WERI-Rb-1 (cell line): ENCODE data around the gene IQSEC1.

Experiments used
- DNase-seq: peaks from one replicate; pipeline ENCODE4 v3.0.0-alpha.2; 2020
- H3K27ac ChIP-seq: fragments of 250-450 bp; sonication (Bioruptor Pico); 2 replicates; pipeline ENCODE4 v1.5.1; 2020; ENCODE audit warnings: mild to moderate bottlenecking, moderate library complexity
- H3K27me3 ChIP-seq: fragments of 250-450 bp; sonication (Bioruptor Pico); 2 replicates; pipeline ENCODE4 v1.5.1; 2021; ENCODE audit warnings: mild to moderate bottlenecking, low read depth, moderate library complexity; ENCODE audit not compliant: insufficient read depth, severe bottlenecking
- H3K36me3 ChIP-seq: fragments of 250-450 bp; sonication (Bioruptor Pico); 2 replicates; pipeline ENCODE4 v1.5.1; 2020; ENCODE audit warnings: mild to moderate bottlenecking, moderate library complexity
- H3K4me3 ChIP-seq: 2 replicates; pipeline ENCODE4 v1.5.1; 2011; ENCODE audit warnings: low read depth, mild to moderate bottlenecking, control low read depth, low read length
- H3K9me3 ChIP-seq: fragments of 250-450 bp; sonication (Bioruptor Pico); 2 replicates; pipeline ENCODE4 v1.5.1; 2021; ENCODE audit warnings: mild to moderate bottlenecking, moderate library complexity; ENCODE audit not compliant: severe bottlenecking
- TF ChIP-seq, protein P1 (sequence below): IDR thresholded peaks from 2 replicates; pipeline ENCODE4 v1.5.1; 2011; ENCODE audit warnings: low read depth, mild to moderate bottlenecking, control low read depth, inconsistent platforms, low read length

The IQSEC1 gene

DNA sequence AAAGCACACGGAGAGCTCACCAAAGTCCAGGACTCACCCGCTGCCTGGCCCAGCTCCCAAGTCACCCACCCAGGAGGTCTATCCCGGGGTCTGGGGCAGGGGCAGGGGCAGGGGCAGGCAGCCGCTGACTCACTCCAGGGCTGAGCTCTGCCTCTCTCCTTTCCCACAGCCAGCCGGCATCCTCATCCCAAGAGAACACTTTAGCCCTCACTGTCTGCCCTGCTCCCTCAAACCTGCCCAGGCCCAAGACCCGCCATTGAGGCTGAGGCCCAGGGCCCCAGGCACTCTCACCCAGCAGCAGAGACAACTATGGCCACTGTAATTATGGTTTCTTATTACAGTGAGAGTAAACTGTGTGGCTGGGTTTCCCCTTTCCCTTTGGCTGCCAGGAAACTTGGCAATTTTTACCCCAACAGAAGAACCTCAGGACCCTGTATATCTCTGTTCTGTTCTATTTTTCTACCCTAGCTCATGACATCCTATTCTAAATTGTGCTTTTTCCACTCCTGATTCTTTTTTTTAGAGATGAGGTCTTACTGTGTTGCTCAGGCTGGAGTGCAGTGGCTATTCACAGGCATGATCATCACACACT lies 53.0 kb downstream of the IQSEC1 start:
- peak overlapping the region; percentile 62 for H3K4me3 ChIP-seq
- H3K9me3 ChIP-seq: no peaks in the 10 kb centered on the region
- no peaks in the 10 kb centered on the region for H3K27me3 ChIP-seq
- peaks cover 7% of the 10 kb centered on the region for H3K36me3 ChIP-seq
- no peak for DNase-seq
- peak overlapping the region; percentile 97 for H3K27ac ChIP-seq
- TF ChIP-seq, protein P1, sequence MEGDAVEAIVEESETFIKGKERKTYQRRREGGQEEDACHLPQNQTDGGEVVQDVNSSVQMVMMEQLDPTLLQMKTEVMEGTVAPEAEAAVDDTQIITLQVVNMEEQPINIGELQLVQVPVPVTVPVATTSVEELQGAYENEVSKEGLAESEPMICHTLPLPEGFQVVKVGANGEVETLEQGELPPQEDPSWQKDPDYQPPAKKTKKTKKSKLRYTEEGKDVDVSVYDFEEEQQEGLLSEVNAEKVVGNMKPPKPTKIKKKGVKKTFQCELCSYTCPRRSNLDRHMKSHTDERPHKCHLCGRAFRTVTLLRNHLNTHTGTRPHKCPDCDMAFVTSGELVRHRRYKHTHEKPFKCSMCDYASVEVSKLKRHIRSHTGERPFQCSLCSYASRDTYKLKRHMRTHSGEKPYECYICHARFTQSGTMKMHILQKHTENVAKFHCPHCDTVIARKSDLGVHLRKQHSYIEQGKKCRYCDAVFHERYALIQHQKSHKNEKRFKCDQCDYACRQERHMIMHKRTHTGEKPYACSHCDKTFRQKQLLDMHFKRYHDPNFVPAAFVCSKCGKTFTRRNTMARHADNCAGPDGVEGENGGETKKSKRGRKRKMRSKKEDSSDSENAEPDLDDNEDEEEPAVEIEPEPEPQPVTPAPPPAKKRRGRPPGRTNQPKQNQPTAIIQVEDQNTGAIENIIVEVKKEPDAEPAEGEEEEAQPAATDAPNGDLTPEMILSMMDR: no peak

DNA sequence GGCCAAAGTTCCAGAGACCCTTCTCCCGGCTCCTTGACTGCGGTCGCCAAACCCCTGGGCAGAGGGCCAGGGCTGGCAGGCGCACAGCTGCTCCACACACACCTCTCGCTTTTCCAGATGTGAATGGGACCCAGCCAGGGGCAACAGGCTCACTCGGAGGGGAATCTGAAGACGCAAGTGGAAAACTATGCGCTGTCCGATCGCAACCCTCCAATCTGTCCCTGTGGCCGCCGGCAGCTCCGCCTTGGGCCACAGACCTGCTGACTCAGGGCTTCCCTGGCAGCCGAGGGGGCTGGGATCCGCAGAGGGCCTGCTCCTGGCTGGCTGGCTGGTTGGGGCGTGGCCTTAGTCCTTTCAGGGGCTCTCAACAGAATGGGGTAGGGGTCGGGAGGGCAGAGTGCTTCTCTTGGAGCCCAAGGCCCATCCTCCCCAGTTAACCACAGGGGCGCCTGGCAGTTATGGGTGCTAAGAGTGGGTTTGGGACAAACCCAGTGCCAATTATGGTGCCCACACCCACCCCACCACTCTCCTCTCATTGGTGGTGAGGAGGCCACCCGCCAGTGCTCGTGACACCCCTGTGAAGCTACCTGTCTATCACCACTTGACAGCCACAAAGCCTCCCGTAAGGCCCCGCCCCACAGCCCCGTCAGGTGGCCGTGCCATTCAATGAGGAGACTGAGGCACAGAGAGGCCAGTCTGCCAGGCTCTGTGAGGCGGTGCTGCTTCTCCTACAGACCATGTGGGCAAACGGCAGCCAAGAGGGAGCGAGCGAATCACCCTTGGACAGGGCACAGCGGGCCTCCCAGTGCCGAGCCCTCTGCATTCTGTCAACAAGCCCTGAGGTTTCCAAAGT lies 53.8 kb downstream of the IQSEC1 start:
- H3K4me3 ChIP-seq: no peak overlapping the region
- H3K27ac ChIP-seq: peak overlapping the region; percentile 61; the same call in 1 of the 2 replicates
- peaks cover 7% of the 10 kb centered on the region for H3K36me3 ChIP-seq
- TF ChIP-seq, protein P1: no peak
- DNase-seq: no peak
- no peaks in the 10 kb centered on the region for H3K9me3 ChIP-seq
- H3K27me3 ChIP-seq: no peaks in the 10 kb centered on the region

DNA sequence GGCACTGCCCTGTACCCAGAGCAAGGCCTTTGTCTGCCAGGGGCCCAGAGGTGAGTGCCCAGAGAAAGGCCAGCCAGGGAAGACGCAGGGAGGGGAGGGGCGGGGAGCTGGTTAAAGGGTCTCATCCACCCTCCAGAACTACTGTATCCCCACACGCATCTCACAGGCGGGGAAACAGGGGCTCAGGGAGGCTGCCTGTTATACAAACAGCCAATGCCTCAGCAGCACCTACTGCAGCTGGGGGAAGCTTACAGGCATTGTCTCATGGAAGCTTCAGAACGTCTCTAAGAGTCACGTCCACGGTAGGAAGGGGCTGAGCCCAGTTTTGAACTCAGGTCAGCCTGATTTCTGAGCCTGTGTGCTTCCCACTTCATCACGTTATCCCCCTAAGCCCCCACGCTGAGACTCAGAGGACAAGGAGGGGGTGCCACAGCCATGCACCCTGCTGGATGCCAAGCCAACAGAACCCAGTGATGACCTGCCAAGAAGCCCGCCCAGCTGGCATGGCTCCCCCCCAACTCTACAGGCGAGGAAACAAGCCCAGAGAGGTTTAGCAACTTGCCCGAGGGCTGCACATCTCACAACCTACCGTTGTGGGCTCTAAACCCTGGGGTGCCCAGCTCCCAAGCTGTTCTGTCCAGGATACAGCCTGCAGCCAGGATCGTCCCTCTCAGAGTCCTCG lies 54.5 kb downstream of the IQSEC1 start:
- Histone ChIP-seq H3K36me3 (peaks cover 9% of the 10 kb centered on the region), H3K27me3 (no peaks in the 10 kb centered on the region), H3K27ac (peak overlapping the region; percentile 61), H3K9me3 (no peaks in the 10 kb centered on the region), H3K4me3 (no peak overlapping the region)
- TF ChIP-seq, protein P1: no peak
- no peak for DNase-seq

DNA sequence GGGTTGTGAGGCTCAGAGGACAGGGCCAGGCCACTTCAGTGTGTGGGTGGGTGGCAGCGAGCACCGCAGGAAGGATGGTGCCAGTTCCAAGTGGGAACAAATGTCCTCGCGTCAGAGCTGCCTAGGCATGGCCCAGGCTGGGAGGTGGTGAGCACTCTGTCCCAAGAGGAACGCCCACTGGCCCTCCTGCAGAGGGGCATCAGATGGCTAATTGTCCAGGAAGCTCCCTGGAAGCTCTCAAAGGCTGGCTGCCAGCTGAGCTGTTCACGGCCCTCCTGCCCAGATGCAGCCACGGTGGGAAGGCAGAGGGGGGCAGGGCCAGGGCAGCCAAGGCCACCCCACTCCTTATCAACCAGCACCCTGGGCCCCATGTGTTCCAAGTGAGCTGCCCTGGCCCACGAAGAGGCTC lies 55.2 kb downstream of the IQSEC1 start:
- H3K4me3 ChIP-seq: no peak overlapping the region

DNA sequence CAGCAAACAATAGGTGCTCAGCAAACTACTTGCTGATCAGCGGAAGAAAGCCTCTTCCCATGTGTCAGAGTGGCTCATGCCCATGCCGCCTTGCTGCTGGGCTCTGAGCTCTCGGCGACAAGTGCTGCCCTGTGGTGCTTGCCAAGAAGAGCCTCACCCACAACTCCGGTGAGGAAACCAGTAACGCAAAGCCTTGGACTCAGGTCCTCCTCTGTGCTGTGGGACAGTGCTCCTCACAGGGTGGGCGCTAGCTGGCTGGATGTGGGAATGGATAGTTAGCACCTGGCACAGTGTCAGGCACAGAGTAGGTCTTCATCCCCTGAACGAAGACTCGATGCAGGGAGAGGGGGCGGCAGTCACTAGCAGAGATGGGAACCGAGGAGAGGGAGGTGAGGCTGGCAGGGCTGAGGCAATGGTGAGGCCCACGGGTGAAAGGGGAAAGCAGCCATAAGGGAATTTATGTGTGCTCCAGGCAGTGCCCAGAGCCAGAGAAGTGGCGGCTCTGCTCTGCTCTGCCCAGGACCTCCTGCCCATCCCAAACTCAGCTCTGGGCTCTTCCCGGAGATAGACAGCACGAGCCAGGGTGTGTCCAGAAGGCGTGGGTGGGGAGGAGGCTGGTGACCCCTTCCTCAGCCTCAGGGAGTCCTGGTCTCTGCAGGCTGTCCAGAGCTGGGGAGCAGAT lies 55.7 kb downstream of the IQSEC1 start:
- Histone ChIP-seq H3K4me3 (no peak overlapping the region), H3K27me3 (no peaks in the 10 kb centered on the region), H3K9me3 (no peaks in the 10 kb centered on the region), H3K27ac (peak overlapping the region; percentile 61), H3K36me3 (peaks cover 13% of the 10 kb centered on the region)
- TF ChIP-seq, protein P1: no peak
- no peak for DNase-seq

More for the DNA sequence above, 55.2 kb downstream of the IQSEC1 start:
- peaks cover 13% of the 10 kb centered on the region for H3K36me3 ChIP-seq
- no peaks in the 10 kb centered on the region for H3K27me3 ChIP-seq
- TF ChIP-seq, protein P1: no peak
- H3K27ac ChIP-seq: peak overlapping the region; percentile 61
- peak; percentile 37 for DNase-seq
- no peaks in the 10 kb centered on the region for H3K9me3 ChIP-seq
